GM19467 (cell line): ENCODE data around the gene TTC12.
A peak's percentile ranks its signal among the peaks of the same experiment; 100 is the strongest.
"Not testable (repeated sequence)": the region's sequence is repeated elsewhere in the genome, so short reads cannot be mapped to it uniquely, and the experiment has no call there.

Experiments
- ATAC-seq: cut with Tn5 transposase; IDR thresholded peaks from one replicate; pipeline ENCODE4 v1.9.1; 2021; ENCODE audit warnings: mild to moderate bottlenecking, moderate library complexity; ENCODE audit not compliant: unreplicated experiment

TTC12 gene

GRCh38 chr11:113282898-113283437 lies 31.4 kb upstream of the TTC12 start:
- no peak for ATAC-seq

- no peak for ATAC-seq
These were observed 30.5 kb upstream of the TTC12 start for GRCh38 chr11:113283881-113284280.

GRCh38 chr11:113286009-113286408 lies 28.4 kb upstream of the TTC12 start:
- ATAC-seq = no peak

GRCh38 chr11:113286509-113287497 lies 27.6 kb upstream of the TTC12 start:
- no peak for ATAC-seq

DNA sequence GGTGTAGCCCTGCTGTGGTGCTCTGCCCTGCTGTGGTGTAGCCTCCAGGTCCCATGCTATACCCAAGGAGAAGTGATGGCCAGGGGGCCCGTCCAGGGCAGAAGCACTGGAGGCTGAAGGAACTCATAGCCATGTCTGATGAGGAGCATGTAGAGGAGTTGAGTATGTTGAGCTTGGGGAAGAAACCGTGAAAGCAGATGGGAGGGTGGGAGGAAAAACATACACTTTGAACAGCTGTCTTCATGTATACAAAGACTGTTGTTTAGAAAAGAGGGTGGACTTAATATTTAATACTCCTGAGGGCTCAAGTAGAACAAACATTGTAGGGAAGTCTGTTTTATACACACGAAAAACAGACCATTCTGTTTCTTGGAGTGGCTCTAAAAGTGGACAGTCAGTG lies 26.6 kb upstream of the TTC12 start:
- ATAC-seq = no peak

DNA sequence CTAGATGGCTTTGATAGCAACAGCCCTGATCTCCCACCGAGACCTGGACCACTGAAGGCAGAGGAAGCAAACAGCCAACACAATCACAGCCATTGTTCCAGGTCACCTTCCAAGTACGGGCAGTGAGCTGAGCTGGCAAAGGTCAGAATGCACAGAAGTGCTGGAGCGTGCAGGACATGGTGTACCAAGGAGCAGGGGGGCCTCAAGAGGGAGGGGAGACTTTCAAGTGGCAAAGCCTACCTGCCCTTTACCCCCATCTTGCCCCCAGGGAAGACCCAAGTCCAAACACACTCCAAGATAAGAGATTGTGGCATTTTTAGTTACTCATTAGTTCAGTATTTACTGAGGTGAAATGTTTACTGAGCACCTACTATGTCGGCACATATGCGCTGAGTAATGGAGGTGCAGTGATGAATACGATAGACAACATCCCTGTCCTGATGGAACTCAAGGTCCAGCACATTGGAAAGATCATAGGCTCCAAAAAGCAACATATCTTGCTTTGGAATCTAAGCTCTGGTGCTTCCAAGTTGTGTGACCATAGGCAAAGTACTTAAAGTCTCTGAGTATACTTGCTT lies 26.0 kb upstream of the TTC12 start:
- ATAC-seq = no peak

GRCh38 chr11:113289431-113290187 lies 24.8 kb upstream of the TTC12 start:
- peak; percentile 83 for ATAC-seq

- ATAC-seq = no peak
These were observed 20.4 kb upstream of the TTC12 start for GRCh38 chr11:113293936-113294335.

- ATAC-seq = no peak
These were observed 18.4 kb upstream of the TTC12 start for GRCh38 chr11:113295993-113296392.

- no peak for ATAC-seq
These were observed 17.8 kb upstream of the TTC12 start for GRCh38 chr11:113296447-113297205.

DNA sequence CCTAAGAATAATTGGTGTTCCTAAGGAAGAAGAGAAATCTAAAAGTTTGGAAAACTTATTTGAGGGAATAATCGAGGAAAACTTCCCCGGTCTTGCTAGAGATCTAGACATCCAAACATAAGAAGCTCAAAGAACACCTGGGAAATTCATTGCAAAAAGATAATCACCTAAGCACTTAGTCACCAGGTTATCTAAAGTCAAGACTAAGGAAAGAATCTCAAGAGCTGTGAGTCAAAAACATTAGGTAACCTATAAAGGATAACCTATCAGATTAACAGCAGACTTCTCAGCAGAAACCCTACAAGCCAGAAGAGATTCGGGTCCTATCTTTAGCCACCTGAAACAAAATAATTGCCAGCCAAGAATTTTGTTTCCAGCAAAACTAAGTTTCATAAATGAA lies 15.9 kb upstream of the TTC12 start:
- not testable (repeated sequence) for ATAC-seq

DNA sequence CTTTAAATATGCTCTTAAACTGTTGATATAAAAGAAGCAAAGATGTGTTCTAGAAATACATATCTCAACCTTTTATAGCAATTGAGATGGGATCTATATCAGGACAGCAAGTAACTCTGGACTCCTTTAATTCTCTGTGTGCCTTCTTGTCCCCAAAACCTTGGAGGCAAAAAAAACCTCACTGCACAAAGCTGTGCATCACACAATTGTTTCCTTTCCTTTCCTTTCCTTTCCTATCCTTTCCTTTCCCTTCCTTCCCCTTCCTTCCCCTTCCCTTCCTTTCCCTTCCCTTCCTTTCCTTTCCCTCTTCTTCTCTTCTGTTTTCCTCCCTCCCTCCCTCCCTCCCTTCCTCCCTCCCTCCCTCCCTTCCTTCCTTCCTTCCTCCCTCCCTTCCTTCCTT lies 9.5 kb upstream of the TTC12 start:
- ATAC-seq = no peak

DNA sequence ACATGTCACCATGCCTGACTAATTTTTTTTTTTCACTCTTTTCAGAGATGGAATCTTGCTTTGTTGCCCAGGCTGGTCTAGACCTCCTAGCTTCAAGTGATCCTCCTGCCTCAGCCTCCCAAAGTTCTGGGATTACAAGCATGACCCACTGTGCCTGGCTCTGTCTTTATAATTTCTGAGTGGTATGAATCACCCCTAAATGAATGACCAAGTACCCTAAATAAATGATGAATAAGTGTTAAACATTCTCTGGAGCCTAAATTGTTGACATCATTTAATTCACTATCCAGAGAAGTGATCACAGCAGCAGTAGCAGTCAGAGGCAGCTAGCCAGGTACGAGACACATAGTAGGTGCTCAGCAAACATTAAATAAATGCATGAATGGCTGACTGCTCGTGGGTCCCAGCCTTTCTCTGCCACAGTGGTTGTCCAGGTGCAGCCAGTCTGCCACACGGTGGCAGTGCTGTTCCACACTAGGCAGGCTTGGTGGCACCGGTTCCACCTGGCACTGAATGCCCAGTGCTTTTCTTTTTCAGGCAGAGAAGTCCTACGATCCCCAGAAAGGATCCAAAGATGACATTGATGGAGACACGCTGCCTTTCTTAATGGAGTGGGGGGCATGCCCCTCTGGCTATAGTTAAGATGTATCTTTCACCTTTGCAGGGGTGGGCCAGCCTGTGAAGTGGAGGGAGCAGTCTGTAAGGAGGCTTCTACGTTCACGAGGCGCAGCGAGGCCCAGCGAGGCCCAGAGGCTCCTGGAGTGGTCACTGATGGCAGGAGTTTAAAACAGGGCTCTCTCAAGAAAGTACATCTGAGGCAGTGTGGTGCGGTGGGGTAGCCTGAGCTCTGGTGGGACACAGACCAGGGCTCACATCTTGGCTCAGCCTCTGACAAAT lies 8.7 kb upstream of the TTC12 start:
- peak; percentile 84 for ATAC-seq

DNA sequence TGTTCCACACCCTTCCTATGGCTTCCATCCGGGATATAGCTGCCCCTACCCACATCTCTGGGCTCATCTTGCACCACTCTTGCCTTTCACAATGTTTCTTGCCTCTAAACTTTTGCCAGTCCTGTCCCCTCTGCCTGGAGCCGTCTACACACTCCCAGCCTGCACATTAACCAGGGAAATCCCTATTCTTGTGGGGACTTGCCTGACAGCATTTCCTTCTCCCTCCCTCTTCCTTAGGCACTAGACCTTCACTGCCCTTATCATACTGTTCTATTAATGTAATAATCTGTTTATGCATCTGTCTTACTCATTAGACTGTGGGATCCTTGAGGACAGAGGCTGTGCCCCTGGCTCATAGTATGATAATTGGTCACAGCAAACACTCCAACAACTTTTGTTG lies 5.8 kb upstream of the TTC12 start:
- ATAC-seq = no peak

GRCh38 chr11:113311536-113311935 lies 2.8 kb upstream of the TTC12 start:
- no peak for ATAC-seq

DNA sequence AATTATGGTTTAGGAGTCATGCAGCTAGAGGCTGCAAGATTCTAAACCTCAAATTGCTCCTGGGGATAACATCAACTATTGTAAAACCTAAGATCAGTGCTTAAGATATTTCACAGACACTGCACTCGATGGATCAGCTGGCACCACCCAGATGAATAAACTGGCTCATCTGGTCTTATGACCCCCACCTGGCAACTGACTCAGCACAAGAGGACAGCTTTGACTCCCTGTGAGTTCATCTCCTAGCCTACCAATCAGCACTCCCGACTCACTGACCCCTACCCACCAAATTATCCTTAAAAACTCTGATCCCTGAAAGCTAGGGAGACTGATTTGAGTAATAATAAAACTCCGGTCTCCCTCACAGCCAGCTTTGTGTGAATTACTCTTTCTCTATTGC lies 782 bp upstream of the TTC12 start:
- ATAC-seq = no peak

- no peak for ATAC-seq
These were observed 356 bp upstream of the TTC12 start for GRCh38 chr11:113314065-113314388.

- ATAC-seq = no peak
These were observed 1.4 kb downstream of the TTC12 start for GRCh38 chr11:113315811-113316210.

DNA sequence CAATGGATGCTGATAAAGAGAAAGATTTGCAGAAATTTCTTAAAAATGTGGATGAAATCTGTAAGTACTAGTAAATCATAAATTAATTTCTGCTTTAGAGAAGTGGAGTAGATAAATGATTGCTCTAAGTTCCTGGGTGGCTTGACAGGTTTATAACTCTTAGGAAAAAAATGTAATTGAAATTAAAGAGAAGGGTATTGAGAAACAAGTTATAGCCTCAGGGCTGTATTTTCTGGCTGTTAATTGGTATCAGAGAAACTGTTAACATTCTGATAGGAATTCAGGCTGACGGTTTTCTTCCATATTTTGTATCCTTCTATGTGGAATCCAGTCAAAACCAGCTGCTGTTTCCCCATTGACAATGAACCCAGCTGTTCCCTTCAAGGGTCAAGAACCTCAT lies 1.9 kb downstream of the TTC12 start:
- ATAC-seq = no peak

DNA sequence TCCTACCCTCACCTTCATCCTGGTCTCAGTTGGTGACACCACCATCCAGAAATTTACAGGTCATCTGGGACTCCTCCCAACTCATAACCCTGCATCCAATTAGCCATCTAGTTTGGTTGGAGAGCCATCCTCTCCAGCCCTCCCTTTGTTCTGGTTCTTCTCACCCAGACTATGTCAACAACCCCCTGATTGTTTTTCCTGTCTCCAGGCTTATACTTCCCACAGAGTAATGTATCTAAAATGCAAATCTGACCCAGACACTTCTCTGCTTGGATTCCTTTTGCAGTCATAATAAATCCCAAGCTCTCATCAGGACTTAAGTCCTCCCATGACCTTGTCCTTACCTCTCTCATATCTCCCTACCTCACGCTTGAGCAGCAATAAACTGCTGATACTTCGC lies 3.0 kb downstream of the TTC12 start:
- ATAC-seq = no peak
